Transverse colon (tissue), 4 donors: ENCODE measurements around the gene HAL. TPM values are rescaled to one million over a fixed set of nuclear protein-coding genes. Genes with fewer than 3 reads are reported as not detected.

ENCODE experiments used
- DNase-seq: peaks from one replicate; pipeline ENCODE4 v3.0.0-alpha.2; 2019
- H3K27ac ChIP-seq, 4 donors: fragments of 200-600 bp; sonication (generic); 2 replicates each; pipeline ENCODE4 v1.5.1; 2016 to 2018; ENCODE audit warnings: inconsistent platforms in 4 of 4
- H3K27me3 ChIP-seq: fragments of 200-600 bp; sonication (generic); 2 replicates; pipeline ENCODE4 v1.5.1; 2017; ENCODE audit warnings: inconsistent platforms
- H3K36me3 ChIP-seq, 4 donors: fragments of 200-600 bp; sonication (generic); 2 replicates each; pipeline ENCODE4 v1.5.1; 2017 to 2019; ENCODE audit warnings: inconsistent platforms in 4 of 4
- H3K4me1 ChIP-seq, 4 donors: fragments of 200-600 bp; sonication (generic); 2 replicates each; pipeline ENCODE4 v1.5.1; 2017 to 2020; ENCODE audit warnings: inconsistent platforms in 4 of 4
- H3K4me3 ChIP-seq, 4 donors: fragments of 200-600 bp; sonication (generic); 1 replicate in 1 of 4; 2 replicates in 3 of 4; pipeline versions ENCODE4 v1.5.1 to v1.6.1; 2017 to 2019; ENCODE audit warnings: inconsistent platforms in 4 of 4
- H3K9me3 ChIP-seq, 2 donors: fragments of 200-600 bp; sonication (generic); 2 replicates each; pipeline ENCODE4 v1.5.1; 2017 to 2019; ENCODE audit warnings: inconsistent platforms in 2 of 2
- CTCF ChIP-seq, 5 experiments: fragments of 200-600 bp in 3 of 5; fragments of 450-650 bp in 2 of 5; sonication (generic) in 3 of 5; IDR thresholded peaks; 1 replicate in 2 of 5; 2 replicates in 3 of 5; pipeline ENCODE4 v1.5.1; 2016 to 2017; ENCODE audit warnings: antibody characterized with exemption in 5 of 5, inconsistent platforms in 3 of 5, mild to moderate bottlenecking in 2 of 5, moderate library complexity in 1 of 5
- EP300 ChIP-seq: sonication (generic); formaldehyde crosslinking; IDR thresholded peaks from one replicate; pipeline ENCODE4 v1.6.1; 2017; ENCODE audit warnings: antibody characterized with exemption, low read depth
- POLR2A ChIP-seq: fragments of 450-650 bp; IDR thresholded peaks from one replicate; pipeline ENCODE4 v1.6.1; 2016; ENCODE audit warnings: antibody characterized with exemption, mild to moderate bottlenecking, moderate library complexity
- POLR2AphosphoS5 ChIP-seq, 3 donors: sonication (generic); formaldehyde crosslinking; IDR thresholded peaks; one replicate each; pipeline ENCODE4 v1.6.1; 2016; ENCODE audit warnings: antibody characterized with exemption in 3 of 3
- WGBS, 2 donors: methylation state at CpG; one replicate each; pipeline ENCODE4 v1.1.5; 2018; ENCODE audit warnings: low coverage in 1 of 2; 5-methylcytosine and 5-hydroxymethylcytosine counted together
- in situ Hi-C, 4 donors: fragments of 200-750 bp; cut with MboI; loops; one replicate each; pipeline versions ENCODE4 v1.15.0 to v1.15.1; 2017; ENCODE audit warnings: low sequenced_read_pairs in 3 of 4, low pct_ligation_motif_present in 1 of 4, low pct_unique_long_range_greater_than_20kb in 1 of 4
- intact Hi-C: fragments of 100-400 bp; cut with DNase I; formaldehyde crosslinking; loops from one replicate; pipeline ENCODE4 v1.15.1; 2023; ENCODE audit warnings: low total_unique reads
- total RNA-seq, 4 donors: library from RNA; depleted of rRNA; stranded (reverse); fragments of >200 nt; gene quantifications; one replicate each; pipeline ENCODE4 v1.1.0, GENCODE V29; 2016

The HAL gene
- total RNA-seq, 4 donors from 2014 or later, result 1.1 to 3.3 (median 2.6) TPM; not detected in 1

- no peak overlapping the region for H3K27ac ChIP-seq
- no peak for DNase-seq
- no peak overlapping the region for H3K4me3 ChIP-seq
- TF ChIP-seq POLR2A (no peak), POLR2AphosphoS5 (IDR thresholded peaks at IDR 0.05) (no peak), CTCF (IDR thresholded peaks at IDR 0.05) (no peak), EP300 (no peak)
- H3K4me1 ChIP-seq, result no peaks in the 10 kb centered on the region
- WGBS, 2 donors, result 64 to 76% methylated on average over 3 of the region's 3 CpGs
- H3K36me3 ChIP-seq, result peaks cover 0 to 51% (median 16%) of the 10 kb centered on the region in 4 donors
- in situ Hi-C loops (loop anchor here in 1 of 4 donors (25.0 kb wide), 1 partner anchor 433 kb away; no protein-coding TSS in a partner anchor), intact Hi-C loops (no loop called here)
- no peaks in the 10 kb centered on the region for H3K27me3 ChIP-seq
- no peaks in the 10 kb centered on the region for H3K9me3 ChIP-seq
These were observed 24.3 kb upstream of the HAL start for GRCh38 chr12:96020314-96021003.

GRCh38 chr12:96015672-96016071 lies 19.5 kb upstream of the HAL start:
- no peak for DNase-seq
- H3K4me3 ChIP-seq, result no peak overlapping the region
- no peaks in the 10 kb centered on the region for H3K4me1 ChIP-seq
- TF ChIP-seq EP300, result no peak
- TF ChIP-seq POLR2AphosphoS5 (IDR thresholded peaks at IDR 0.05), result no peak
- TF ChIP-seq CTCF (IDR thresholded peaks at IDR 0.05), result peak in 1 of 5 experiments; percentile 20
- TF ChIP-seq POLR2A, result no peak
- no peak overlapping the region for H3K27ac ChIP-seq
- H3K36me3 ChIP-seq, result peaks cover 0 to 65% (median 23%) of the 10 kb centered on the region in 4 donors
- no peaks in the 10 kb centered on the region for H3K9me3 ChIP-seq
- in situ Hi-C loops (loop anchor here in 1 of 4 donors (25.0 kb wide), 1 partner anchor 428 kb away; no protein-coding TSS in a partner anchor), intact Hi-C loops (no loop called here)
- WGBS, 2 donors, result 85 to 88% methylated on average over 3 to 5 of the region's 5 CpGs
- no peaks in the 10 kb centered on the region for H3K27me3 ChIP-seq

GRCh38 chr12:96014943-96015599 lies 18.9 kb upstream of the HAL start:
- no peak for TF ChIP-seq CTCF (IDR thresholded peaks at IDR 0.05)
- TF ChIP-seq EP300, result no peak
- no peak for TF ChIP-seq POLR2A
- TF ChIP-seq POLR2AphosphoS5 (IDR thresholded peaks at IDR 0.05), result no peak
- Histone ChIP-seq H3K27me3 (no peaks in the 10 kb centered on the region), H3K9me3 (no peaks in the 10 kb centered on the region), H3K27ac (no peak overlapping the region), H3K4me1 (no peaks in the 10 kb centered on the region), H3K4me3 (no peak overlapping the region), H3K36me3 (peaks cover 0 to 71% (median 25%) of the 10 kb centered on the region in 4 donors)
- DNase-seq, result no peak
- WGBS, 2 donors, result 92 to 98% methylated on average over 3 of the region's 3 CpGs
- in situ Hi-C loops, result loop anchor here in 1 of 4 donors (25.0 kb wide), 1 partner anchor 428 kb away; no protein-coding TSS in a partner anchor
- intact Hi-C loops, result no loop called here

- H3K27ac ChIP-seq, result no peak overlapping the region
- H3K36me3 ChIP-seq, result peaks cover 0 to 72% (median 31%) of the 10 kb centered on the region in 4 donors
- WGBS, 2 donors, result 28 to 40% methylated on average over 1 of the region's 1 CpG
- no peaks in the 10 kb centered on the region for H3K9me3 ChIP-seq
- no peaks in the 10 kb centered on the region for H3K4me1 ChIP-seq
- intact Hi-C loops, result no loop called here
- DNase-seq, result no peak
- in situ Hi-C loops, result loop anchor here in 1 of 4 donors (25.0 kb wide), 1 partner anchor 420 kb away; no protein-coding TSS in a partner anchor
- TF ChIP-seq POLR2A (no peak), POLR2AphosphoS5 (IDR thresholded peaks at IDR 0.05) (no peak), CTCF (IDR thresholded peaks at IDR 0.05) (no peak), EP300 (no peak)
- H3K27me3 ChIP-seq, result no peaks in the 10 kb centered on the region
- H3K4me3 ChIP-seq, result no peak overlapping the region
These were observed 11.6 kb upstream of the HAL start for GRCh38 chr12:96007729-96008128.
